Measurements from ENCODE around the gene CDK5RAP1.

CDK5RAP1 gene

GRCh38 chr20:33370291-33370690 lies 31.0 kb downstream of the CDK5RAP1 start:
- H3K36me3 ChIP-seq (ENCODE audit: control insufficient read depth in 1 of 2, insufficient read depth in 2 of 2, low read length in 2 of 2), result peaks cover 41 to 72% of the 10 kb centered on the region in 2 donors
- no peaks in the 10 kb centered on the region for H3K4me1 ChIP-seq (ENCODE audit: control insufficient read depth in 1 of 2, insufficient read depth in 2 of 2, low read length in 2 of 2)
- H3K9me3 ChIP-seq (ENCODE audit: control insufficient read depth in 1 of 2, low read length in 2 of 2), result no peaks in the 10 kb centered on the region
- H3K4me3 ChIP-seq (ENCODE audit: low read depth in 1 of 2, low read length in 2 of 2), result no peak overlapping the region
- H3K27me3 ChIP-seq (ENCODE audit: low read depth, low read length), result no peaks in the 10 kb centered on the region
- no peak overlapping the region for H3K27ac ChIP-seq (ENCODE audit: low read length)

- Histone ChIP-seq H3K36me3 (ENCODE audit: control insufficient read depth in 1 of 2, insufficient read depth in 2 of 2, low read length in 2 of 2) (peaks cover 53 to 70% of the 10 kb centered on the region in 2 donors), H3K27ac (ENCODE audit: low read length) (no peak overlapping the region), H3K9me3 (ENCODE audit: control insufficient read depth in 1 of 2, low read length in 2 of 2) (no peaks in the 10 kb centered on the region), H3K4me1 (ENCODE audit: control insufficient read depth in 1 of 2, insufficient read depth in 2 of 2, low read length in 2 of 2) (no peaks in the 10 kb centered on the region), H3K27me3 (ENCODE audit: low read depth, low read length) (no peaks in the 10 kb centered on the region), H3K4me3 (ENCODE audit: low read depth in 1 of 2, low read length in 2 of 2) (no peak overlapping the region)
Observed at GRCh38 chr20:33362898-33363297, 38.4 kb downstream of the CDK5RAP1 start.

- Histone ChIP-seq H3K36me3 (ENCODE audit: control insufficient read depth in 1 of 2, insufficient read depth in 2 of 2, low read length in 2 of 2) (peaks cover 37 to 59% of the 10 kb centered on the region in 2 donors), H3K27me3 (ENCODE audit: low read depth, low read length) (no peaks in the 10 kb centered on the region), H3K4me3 (ENCODE audit: low read depth in 1 of 2, low read length in 2 of 2) (no peak overlapping the region), H3K27ac (ENCODE audit: low read length) (no peak overlapping the region), H3K4me1 (ENCODE audit: control insufficient read depth in 1 of 2, insufficient read depth in 2 of 2, low read length in 2 of 2) (no peaks in the 10 kb centered on the region), H3K9me3 (ENCODE audit: control insufficient read depth in 1 of 2, low read length in 2 of 2) (no peaks in the 10 kb centered on the region)
Observed at GRCh38 chr20:33359399-33360261, 41.7 kb downstream of the CDK5RAP1 start.

- peaks cover 10 to 41% of the 10 kb centered on the region in 2 donors for H3K36me3 ChIP-seq (ENCODE audit: control insufficient read depth in 1 of 2, insufficient read depth in 2 of 2, low read length in 2 of 2)
- H3K27me3 ChIP-seq (ENCODE audit: low read depth, low read length), result no peaks in the 10 kb centered on the region
- H3K9me3 ChIP-seq (ENCODE audit: control insufficient read depth in 1 of 2, low read length in 2 of 2), result no peaks in the 10 kb centered on the region
Observed at GRCh38 chr20:33353013-33353402, 48.3 kb downstream of the CDK5RAP1 start.

GRCh38 chr20:33352258-33353012 lies 48.9 kb downstream of the CDK5RAP1 start:
- Histone ChIP-seq H3K27me3 (ENCODE audit: low read depth, low read length) (no peaks in the 10 kb centered on the region), H3K4me1 (ENCODE audit: control insufficient read depth in 1 of 2, insufficient read depth in 2 of 2, low read length in 2 of 2) (no peaks in the 10 kb centered on the region), H3K36me3 (ENCODE audit: control insufficient read depth in 1 of 2, insufficient read depth in 2 of 2, low read length in 2 of 2) (peaks cover 10 to 37% of the 10 kb centered on the region in 2 donors), H3K9me3 (ENCODE audit: control insufficient read depth in 1 of 2, low read length in 2 of 2) (no peaks in the 10 kb centered on the region), H3K4me3 (ENCODE audit: low read depth in 1 of 2, low read length in 2 of 2) (no peak overlapping the region), H3K27ac (ENCODE audit: low read length) (no peak overlapping the region)

More at GRCh38 chr20:33353013-33353402, 48.3 kb downstream of the CDK5RAP1 start:
- H3K4me3 ChIP-seq (ENCODE audit: low read depth in 1 of 2, low read length in 2 of 2), result no peak overlapping the region
- no peak overlapping the region for H3K27ac ChIP-seq (ENCODE audit: low read length)
- no peaks in the 10 kb centered on the region for H3K4me1 ChIP-seq (ENCODE audit: control insufficient read depth in 1 of 2, insufficient read depth in 2 of 2, low read length in 2 of 2)

- Histone ChIP-seq H3K27ac (ENCODE audit: low read length) (no peak overlapping the region), H3K4me1 (ENCODE audit: control insufficient read depth in 1 of 2, insufficient read depth in 2 of 2, low read length in 2 of 2) (no peaks in the 10 kb centered on the region), H3K9me3 (ENCODE audit: control insufficient read depth in 1 of 2, low read length in 2 of 2) (no peaks in the 10 kb centered on the region), H3K36me3 (ENCODE audit: control insufficient read depth in 1 of 2, insufficient read depth in 2 of 2, low read length in 2 of 2) (peaks cover 10 to 36% of the 10 kb centered on the region in 2 donors), H3K27me3 (ENCODE audit: low read depth, low read length) (no peaks in the 10 kb centered on the region), H3K4me3 (ENCODE audit: low read depth in 1 of 2, low read length in 2 of 2) (no peak overlapping the region)
Observed at GRCh38 chr20:33351696-33352095, 49.6 kb downstream of the CDK5RAP1 start.

GRCh38 chr20:33349493-33349892 lies 51.8 kb downstream of the CDK5RAP1 start:
- no peak overlapping the region for H3K4me3 ChIP-seq (ENCODE audit: low read depth in 1 of 2, low read length in 2 of 2)
- no peaks in the 10 kb centered on the region for H3K4me1 ChIP-seq (ENCODE audit: control insufficient read depth in 1 of 2, insufficient read depth in 2 of 2, low read length in 2 of 2)
- peaks cover 7 to 28% of the 10 kb centered on the region in 2 donors for H3K36me3 ChIP-seq (ENCODE audit: control insufficient read depth in 1 of 2, insufficient read depth in 2 of 2, low read length in 2 of 2)
- no peak overlapping the region for H3K27ac ChIP-seq (ENCODE audit: low read length)
- no peaks in the 10 kb centered on the region for H3K27me3 ChIP-seq (ENCODE audit: low read depth, low read length)
- H3K9me3 ChIP-seq (ENCODE audit: control insufficient read depth in 1 of 2, low read length in 2 of 2), result no peaks in the 10 kb centered on the region

- no peaks in the 10 kb centered on the region for H3K4me1 ChIP-seq (ENCODE audit: control insufficient read depth in 1 of 2, insufficient read depth in 2 of 2, low read length in 2 of 2)
- H3K27me3 ChIP-seq (ENCODE audit: low read depth, low read length), result no peaks in the 10 kb centered on the region
- H3K27ac ChIP-seq (ENCODE audit: low read length), result no peak overlapping the region
- no peak overlapping the region for H3K4me3 ChIP-seq (ENCODE audit: low read depth in 1 of 2, low read length in 2 of 2)
- peaks cover 7 to 23% of the 10 kb centered on the region in 2 donors for H3K36me3 ChIP-seq (ENCODE audit: control insufficient read depth in 1 of 2, insufficient read depth in 2 of 2, low read length in 2 of 2)
- no peaks in the 10 kb centered on the region for H3K9me3 ChIP-seq (ENCODE audit: control insufficient read depth in 1 of 2, low read length in 2 of 2)
Observed at GRCh38 chr20:33348136-33348937, 53.0 kb downstream of the CDK5RAP1 start.

GRCh38 chr20:33345342-33345741 lies 56.0 kb downstream of the CDK5RAP1 start:
- Histone ChIP-seq H3K27ac (ENCODE audit: low read length) (no peak overlapping the region), H3K36me3 (ENCODE audit: control insufficient read depth in 1 of 2, insufficient read depth in 2 of 2, low read length in 2 of 2) (peaks cover 7 to 13% of the 10 kb centered on the region in 2 donors), H3K27me3 (ENCODE audit: low read depth, low read length) (no peaks in the 10 kb centered on the region), H3K9me3 (ENCODE audit: control insufficient read depth in 1 of 2, low read length in 2 of 2) (no peaks in the 10 kb centered on the region), H3K4me1 (ENCODE audit: control insufficient read depth in 1 of 2, insufficient read depth in 2 of 2, low read length in 2 of 2) (no peaks in the 10 kb centered on the region), H3K4me3 (ENCODE audit: low read depth in 1 of 2, low read length in 2 of 2) (no peak overlapping the region)

- Histone ChIP-seq H3K4me1 (ENCODE audit: control insufficient read depth in 1 of 2, insufficient read depth in 2 of 2, low read length in 2 of 2) (no peaks in the 10 kb centered on the region), H3K27ac (ENCODE audit: low read length) (no peak overlapping the region), H3K27me3 (ENCODE audit: low read depth, low read length) (no peaks in the 10 kb centered on the region), H3K9me3 (ENCODE audit: control insufficient read depth in 1 of 2, low read length in 2 of 2) (no peaks in the 10 kb centered on the region), H3K4me3 (ENCODE audit: low read depth in 1 of 2, low read length in 2 of 2) (no peak overlapping the region), H3K36me3 (ENCODE audit: control insufficient read depth in 1 of 2, insufficient read depth in 2 of 2, low read length in 2 of 2) (peaks cover 0 to 5% of the 10 kb centered on the region in 2 donors)
Observed at GRCh38 chr20:33343521-33343920, 57.8 kb downstream of the CDK5RAP1 start.
